Large intestine (tissue), 3 donors: Measurements from ENCODE around the gene CLEC18A. TPM values are rescaled to one million over a fixed set of nuclear protein-coding genes. Genes with fewer than 3 reads are reported as not detected.
"Not testable (repeated sequence)": the region's sequence is repeated elsewhere in the genome, so short reads cannot be mapped to it uniquely, and the experiment has no call there.

Experiments used
- DNase-seq, 2 donors: peaks; one replicate each; pipeline versions ENCODE4 v3.0.0 to v3.0.0-alpha.2; 2013
- H3K27ac ChIP-seq: one replicate; pipeline ENCODE4 v1.5.1; 2013; ENCODE audit warnings: low read length
- H3K27me3 ChIP-seq: 2 replicates; pipeline ENCODE4 v1.6.1; 2013; ENCODE audit warnings: low read length; ENCODE audit not compliant: control insufficient read depth, insufficient read depth
- H3K36me3 ChIP-seq: 2 replicates; pipeline ENCODE4 v1.6.1; 2013; ENCODE audit warnings: low read length; ENCODE audit not compliant: control insufficient read depth, insufficient read depth
- H3K4me1 ChIP-seq: one replicate; pipeline ENCODE4 v1.6.1; 2013; ENCODE audit warnings: low read length; ENCODE audit not compliant: control insufficient read depth, insufficient read depth
- H3K4me3 ChIP-seq: one replicate; pipeline ENCODE4 v1.5.1; 2013; ENCODE audit warnings: low read length
- H3K9me3 ChIP-seq: one replicate; pipeline ENCODE4 v1.6.1; 2013; ENCODE audit warnings: mild to moderate bottlenecking, low read depth, low read length, moderate library complexity; ENCODE audit not compliant: control insufficient read depth
- WGBS: methylation state at CpG from one replicate; pipeline ENCODE4 v1.1.5; 2013; ENCODE audit warnings: low lambda C conversion rate; ENCODE audit not compliant: insufficient coverage; 5-methylcytosine and 5-hydroxymethylcytosine counted together
- polyA plus RNA-seq: library from polyadenylated mRNA; unstranded; fragments of 120-200 nt; gene quantifications from one replicate; pipeline ENCODE4 v1.2.1, GENCODE V29; 2013

The CLEC18A gene
- polyA plus RNA-seq, 1 donor, result 0.99 TPM

GRCh38 chr16:69936751-69937211, 14.4 kb upstream of the CLEC18A start:
- no peak overlapping the region for H3K27ac ChIP-seq
- no peak for DNase-seq
- peaks cover 97% of the 10 kb centered on the region for H3K36me3 ChIP-seq
- no CpG with 5 or more reads among the region's 21 CpGs for WGBS
- no peaks in the 10 kb centered on the region for H3K4me1 ChIP-seq
- H3K4me3 ChIP-seq, result no peak overlapping the region
- no peaks in the 10 kb centered on the region for H3K27me3 ChIP-seq
- no peaks in the 10 kb centered on the region for H3K9me3 ChIP-seq

- H3K36me3 ChIP-seq, result peaks cover 92% of the 10 kb centered on the region
- no peaks in the 10 kb centered on the region for H3K4me1 ChIP-seq
- H3K4me3 ChIP-seq, result no peak overlapping the region
- H3K27ac ChIP-seq, result no peak overlapping the region
- H3K9me3 ChIP-seq, result no peaks in the 10 kb centered on the region
- WGBS, result 100% methylated on average over 2 of the region's 16 CpGs
- H3K27me3 ChIP-seq, result no peaks in the 10 kb centered on the region
- no peak for DNase-seq
These were observed 13.6 kb upstream of the CLEC18A start for GRCh38 chr16:69937465-69937951.

DNA sequence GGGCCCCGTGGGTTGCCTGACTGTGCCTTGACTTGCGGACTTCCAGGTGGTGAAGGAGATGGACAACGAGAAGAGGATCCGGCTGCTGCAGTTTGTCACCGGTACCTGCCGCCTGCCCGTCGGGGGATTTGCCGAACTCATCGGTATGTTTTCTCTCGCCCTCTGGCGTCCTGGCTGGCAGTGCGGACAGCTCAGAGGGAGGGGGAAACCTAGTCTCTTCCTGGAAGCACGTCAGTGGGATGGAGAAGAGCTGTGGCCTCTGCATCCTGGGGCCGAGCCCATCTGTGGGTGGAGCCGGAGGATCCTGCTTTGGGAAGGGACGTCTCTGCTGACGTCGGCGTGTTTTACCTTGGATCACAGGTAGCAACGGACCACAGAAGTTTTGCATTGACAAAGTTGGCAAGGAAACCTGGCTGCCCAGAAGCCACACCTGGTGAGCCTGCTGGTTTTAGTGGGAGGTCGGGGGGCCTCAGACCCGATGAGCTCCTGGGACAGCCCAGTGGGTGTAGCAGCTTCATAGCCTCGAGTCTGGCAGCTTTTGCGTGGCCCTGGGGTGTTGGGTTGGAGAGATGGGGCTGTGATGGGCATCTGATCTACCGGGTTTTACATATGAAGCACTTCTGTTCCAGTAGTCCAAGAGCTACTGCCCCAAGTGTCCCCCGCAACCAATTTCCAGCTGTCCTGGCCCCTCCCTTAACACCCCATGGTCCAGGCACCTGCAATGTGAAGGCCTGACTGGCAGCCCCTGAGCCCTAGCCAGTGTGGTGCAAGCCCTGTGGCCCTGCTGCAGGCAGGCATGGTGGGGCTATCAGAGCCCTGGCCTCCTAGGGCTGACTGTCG, 11.9 kb upstream of the CLEC18A start:
- Histone ChIP-seq H3K36me3 (peaks cover 79% of the 10 kb centered on the region), H3K4me1 (no peaks in the 10 kb centered on the region), H3K4me3 (no peak overlapping the region), H3K27me3 (no peaks in the 10 kb centered on the region), H3K27ac (no peak overlapping the region), H3K9me3 (no peaks in the 10 kb centered on the region)
- no peak for DNase-seq
- WGBS, result 100% methylated on average over 2 of the region's 28 CpGs

DNA sequence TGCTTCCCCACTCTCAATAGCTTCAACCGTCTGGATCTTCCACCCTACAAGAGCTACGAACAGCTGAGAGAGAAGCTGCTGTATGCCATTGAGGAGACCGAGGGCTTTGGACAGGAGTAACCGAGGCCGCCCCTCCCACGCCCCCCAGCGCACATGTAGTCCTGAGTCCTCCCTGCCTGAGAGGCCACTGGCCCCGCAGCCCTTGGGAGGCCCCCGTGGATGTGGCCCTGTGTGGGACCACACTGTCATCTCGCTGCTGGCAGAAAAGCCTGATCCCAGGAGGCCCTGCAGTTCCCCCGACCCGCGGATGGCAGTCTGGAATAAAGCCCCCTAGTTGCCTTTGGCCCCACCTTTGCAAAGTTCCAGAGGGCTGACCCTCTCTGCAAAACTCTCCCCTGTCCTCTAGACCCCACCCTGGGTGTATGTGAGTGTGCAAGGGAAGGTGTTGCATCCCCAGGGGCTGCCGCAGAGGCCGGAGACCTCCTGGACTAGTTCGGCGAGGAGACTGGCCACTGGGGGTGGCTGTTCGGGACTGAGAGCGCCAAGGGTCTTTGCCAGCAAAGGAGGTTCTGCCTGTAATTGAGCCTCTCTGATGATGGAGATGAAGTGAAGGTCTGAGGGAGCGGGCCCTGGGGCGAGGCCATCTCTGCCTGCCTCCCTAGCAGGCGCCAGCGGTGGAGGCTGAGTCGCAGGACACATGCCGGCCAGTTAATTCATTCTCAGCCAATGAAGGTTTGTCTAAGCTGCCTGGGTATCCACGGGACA, 11.1 kb upstream of the CLEC18A start:
- Histone ChIP-seq H3K9me3 (no peaks in the 10 kb centered on the region), H3K27me3 (no peaks in the 10 kb centered on the region), H3K36me3 (peaks cover 71% of the 10 kb centered on the region), H3K4me3 (no peak overlapping the region), H3K4me1 (no peaks in the 10 kb centered on the region), H3K27ac (no peak overlapping the region)
- no peak for DNase-seq
- WGBS, result no CpG with 5 or more reads among the region's 26 CpGs

GRCh38 chr16:69940676-69941075, 10.5 kb upstream of the CLEC18A start:
- Histone ChIP-seq H3K27ac (no peak overlapping the region), H3K4me1 (no peaks in the 10 kb centered on the region), H3K36me3 (peaks cover 64% of the 10 kb centered on the region), H3K27me3 (no peaks in the 10 kb centered on the region), H3K9me3 (no peaks in the 10 kb centered on the region), H3K4me3 (no peak overlapping the region)
- WGBS, result no CpG with 5 or more reads among the region's 13 CpGs
- no peak for DNase-seq

DNA sequence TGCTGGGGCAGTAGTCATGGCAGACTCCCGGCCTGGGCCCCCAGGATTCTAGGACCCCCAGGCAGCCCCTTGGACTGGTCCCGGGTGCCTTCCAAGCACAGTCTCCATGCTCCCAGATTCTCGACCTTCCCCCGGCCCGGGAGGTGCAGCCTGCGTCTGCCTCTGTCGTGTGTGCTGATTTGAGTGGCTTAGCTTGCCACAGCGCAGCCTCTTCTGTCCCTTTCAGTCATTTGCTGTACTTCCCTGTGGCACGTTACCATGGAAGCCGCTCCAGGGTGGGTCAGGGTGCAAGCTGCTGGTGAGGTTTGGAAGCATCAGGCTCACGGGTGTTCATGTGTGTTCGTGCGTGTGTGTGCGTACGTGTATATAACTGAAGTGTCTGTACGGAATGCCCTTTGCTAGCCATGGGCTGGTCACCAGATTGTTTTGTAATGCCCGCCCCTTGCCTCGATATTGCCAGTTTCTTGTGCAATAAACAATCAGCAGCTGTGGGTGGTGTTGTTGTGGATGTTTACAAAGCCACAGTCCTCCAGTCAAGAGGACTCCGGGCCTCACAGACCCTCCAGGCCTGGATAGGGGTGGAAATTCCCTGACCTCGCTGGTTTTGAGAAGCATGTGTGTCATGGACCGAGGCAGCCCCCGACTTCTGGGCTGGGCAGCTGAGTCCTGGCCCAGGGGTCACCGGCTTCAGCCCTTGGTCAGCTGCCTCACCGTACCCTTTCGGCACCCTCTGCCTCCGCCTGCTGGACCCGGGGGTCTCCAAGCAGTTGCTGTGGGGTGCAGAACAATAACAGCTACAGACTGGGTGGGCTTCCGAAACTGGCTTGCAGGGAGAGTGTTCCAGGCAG, 9.7 kb upstream of the CLEC18A start:
- Histone ChIP-seq H3K4me3 (no peak overlapping the region), H3K27ac (no peak overlapping the region), H3K9me3 (no peaks in the 10 kb centered on the region), H3K4me1 (no peaks in the 10 kb centered on the region), H3K27me3 (no peaks in the 10 kb centered on the region), H3K36me3 (peaks cover 56% of the 10 kb centered on the region)
- no CpG with 5 or more reads among the region's 28 CpGs for WGBS
- DNase-seq, result no peak

- WGBS, result no CpG with 5 or more reads among the region's 11 CpGs
- Histone ChIP-seq H3K27ac (no peak overlapping the region), H3K4me3 (no peak overlapping the region), H3K27me3 (no peaks in the 10 kb centered on the region), H3K9me3 (no peaks in the 10 kb centered on the region), H3K36me3 (peaks cover 50% of the 10 kb centered on the region), H3K4me1 (no peaks in the 10 kb centered on the region)
- DNase-seq, result no peak
These were observed 9.0 kb upstream of the CLEC18A start for GRCh38 chr16:69942099-69942491.

DNA sequence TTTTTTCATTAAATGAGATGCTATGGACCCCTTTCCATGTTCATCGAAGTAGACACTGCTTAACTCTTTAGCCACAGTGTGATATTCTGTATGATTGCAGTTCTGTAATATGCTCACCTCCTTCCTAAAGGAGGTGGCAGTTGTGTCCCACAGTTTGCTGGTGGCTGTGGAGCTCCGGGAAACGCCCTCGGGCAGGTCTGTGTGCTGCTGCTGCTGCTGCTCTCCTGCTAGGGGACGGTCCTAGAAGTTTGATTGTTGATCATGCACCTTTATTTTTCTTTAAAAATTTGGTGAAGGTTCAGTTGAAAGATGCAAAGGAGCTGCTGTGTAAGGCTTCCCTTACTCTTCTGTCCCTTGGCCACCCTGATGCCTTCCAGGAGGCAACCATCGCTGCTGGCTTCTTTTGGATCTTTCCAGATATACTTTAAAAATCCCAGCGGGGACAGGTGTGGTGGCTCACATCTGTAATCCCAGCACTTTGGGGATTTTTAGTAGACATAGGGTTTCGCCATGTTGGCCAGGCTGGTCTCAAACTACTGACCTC, 8.4 kb upstream of the CLEC18A start:
- Histone ChIP-seq H3K4me1 (no peaks in the 10 kb centered on the region), H3K4me3 (no peak overlapping the region), H3K36me3 (peaks cover 44% of the 10 kb centered on the region), H3K27me3 (no peaks in the 10 kb centered on the region), H3K9me3 (no peaks in the 10 kb centered on the region), H3K27ac (no peak overlapping the region)
- 92% methylated on average over 2 of the region's 8 CpGs for WGBS
- DNase-seq, result no peak

GRCh38 chr16:69943241-69944036, 7.7 kb upstream of the CLEC18A start:
- H3K27ac ChIP-seq, H3K9me3 ChIP-seq, H3K27me3 ChIP-seq, H3K4me3 ChIP-seq, H3K4me1 ChIP-seq, DNase-seq: not testable (repeated sequence)
- WGBS, result 76% methylated on average over 4 of the region's 21 CpGs
- H3K36me3 ChIP-seq, result peaks cover 38% of the 10 kb centered on the region
